SU-DHL-6 (cell line): ENCODE data around the gene SORCS2.

Source experiments
- EZH2phosphoT487 ChIP-seq: fragments of 200-600 bp; sonication (generic), shearing (Covaris generic); conservative IDR thresholded peaks from 2 replicates; pipeline ENCODE4 v1.6.1; 2018; ENCODE audit warnings: mild to moderate bottlenecking, antibody characterized with exemption, low read length, moderate library complexity, mixed read lengths
- TF ChIP-seq, protein P1 (sequence below): fragments of 200-600 bp; sonication (generic); IDR thresholded peaks from one replicate; pipeline ENCODE4 v1.5.1; 2017; ENCODE audit warnings: antibody characterized with exemption, mild to moderate bottlenecking, low read length, moderate library complexity; ENCODE audit not compliant: insufficient read depth, poor library complexity, severe bottlenecking

DNA sequence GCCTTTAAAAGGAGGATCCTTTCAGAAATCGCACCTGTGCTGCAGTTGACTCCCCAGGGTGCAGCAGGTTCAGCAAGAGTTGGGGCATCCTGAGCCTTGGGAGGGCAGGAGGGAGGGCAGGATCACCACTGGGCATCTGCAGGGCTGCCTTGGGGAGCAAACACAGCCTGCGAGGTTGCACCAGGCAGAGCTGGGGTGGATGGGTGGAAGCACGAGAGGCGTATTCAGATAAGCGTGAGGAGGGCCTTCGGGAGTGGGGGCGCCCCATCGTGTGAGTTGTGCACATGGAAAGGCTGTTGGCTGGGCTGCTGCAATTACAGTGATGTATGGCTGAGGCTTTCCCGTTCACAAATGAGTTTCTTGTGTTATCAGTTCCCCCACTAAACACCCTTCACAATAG is 186.8 kb downstream of the SORCS2 start:
- TF ChIP-seq, protein P1, sequence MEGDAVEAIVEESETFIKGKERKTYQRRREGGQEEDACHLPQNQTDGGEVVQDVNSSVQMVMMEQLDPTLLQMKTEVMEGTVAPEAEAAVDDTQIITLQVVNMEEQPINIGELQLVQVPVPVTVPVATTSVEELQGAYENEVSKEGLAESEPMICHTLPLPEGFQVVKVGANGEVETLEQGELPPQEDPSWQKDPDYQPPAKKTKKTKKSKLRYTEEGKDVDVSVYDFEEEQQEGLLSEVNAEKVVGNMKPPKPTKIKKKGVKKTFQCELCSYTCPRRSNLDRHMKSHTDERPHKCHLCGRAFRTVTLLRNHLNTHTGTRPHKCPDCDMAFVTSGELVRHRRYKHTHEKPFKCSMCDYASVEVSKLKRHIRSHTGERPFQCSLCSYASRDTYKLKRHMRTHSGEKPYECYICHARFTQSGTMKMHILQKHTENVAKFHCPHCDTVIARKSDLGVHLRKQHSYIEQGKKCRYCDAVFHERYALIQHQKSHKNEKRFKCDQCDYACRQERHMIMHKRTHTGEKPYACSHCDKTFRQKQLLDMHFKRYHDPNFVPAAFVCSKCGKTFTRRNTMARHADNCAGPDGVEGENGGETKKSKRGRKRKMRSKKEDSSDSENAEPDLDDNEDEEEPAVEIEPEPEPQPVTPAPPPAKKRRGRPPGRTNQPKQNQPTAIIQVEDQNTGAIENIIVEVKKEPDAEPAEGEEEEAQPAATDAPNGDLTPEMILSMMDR = no peak
- TF ChIP-seq EZH2phosphoT487 = no peak
